Right lobe of liver (tissue), 4 donors: ENCODE results near the gene MYO1D.

ENCODE experiments used
- POLR2A ChIP-seq: fragments of 450-650 bp; IDR thresholded peaks from one replicate; pipeline ENCODE4 v1.6.1; 2017; ENCODE audit warnings: antibody characterized with exemption, mild to moderate bottlenecking
- TF ChIP-seq, protein P1 (sequence below), 4 donors: fragments of 200-600 bp in 3 of 4; fragments of 450-650 bp in 1 of 4; IDR thresholded peaks; one replicate each; pipeline versions ENCODE4 v1.5.1 to v1.8.0; 2016 to 2022; ENCODE audit warnings: antibody characterized with exemption in 4 of 4, mild to moderate bottlenecking in 2 of 4
- donor health status: DM: no; HTN: no; CAD: no.
- donor health status: DM: no; HTN: no; CAD: no.
- donor health status: DM: no; HTN: yes; CAD: no.

DNA sequence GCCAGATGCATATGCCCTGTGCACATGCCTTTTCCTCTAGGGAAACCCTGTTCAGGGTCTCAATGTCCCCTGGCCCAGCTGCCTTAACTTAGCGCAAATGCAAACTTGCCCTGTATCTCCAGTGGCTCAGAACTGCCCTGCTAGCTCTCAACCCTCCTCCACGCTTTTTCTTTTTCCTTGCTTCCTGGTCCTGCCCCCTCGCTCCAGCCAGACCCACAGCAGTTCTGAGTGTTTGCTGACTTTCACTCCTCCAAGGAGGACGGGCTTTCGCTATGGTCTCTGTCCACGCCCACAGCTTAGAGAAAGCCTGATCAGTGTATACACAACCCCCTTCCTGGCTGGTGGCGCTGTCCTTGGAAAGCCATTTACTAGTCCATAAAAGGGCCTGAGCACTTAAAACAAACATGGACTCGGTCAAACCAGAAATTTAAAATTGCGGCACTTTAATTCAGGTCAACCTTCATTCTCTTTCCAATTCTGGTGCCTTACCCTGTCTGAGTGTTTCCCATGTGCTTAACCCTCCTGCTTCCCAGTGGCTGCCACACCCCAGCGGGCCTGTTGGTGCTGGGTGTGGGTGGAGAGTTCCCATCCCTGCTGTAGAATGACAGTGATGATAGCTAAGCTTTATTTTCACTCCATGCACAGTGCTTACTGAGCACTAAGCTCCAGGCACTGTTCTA, 35.4 kb upstream of the MYO1D start:
- no peak for TF ChIP-seq POLR2A
- TF ChIP-seq, protein P1, sequence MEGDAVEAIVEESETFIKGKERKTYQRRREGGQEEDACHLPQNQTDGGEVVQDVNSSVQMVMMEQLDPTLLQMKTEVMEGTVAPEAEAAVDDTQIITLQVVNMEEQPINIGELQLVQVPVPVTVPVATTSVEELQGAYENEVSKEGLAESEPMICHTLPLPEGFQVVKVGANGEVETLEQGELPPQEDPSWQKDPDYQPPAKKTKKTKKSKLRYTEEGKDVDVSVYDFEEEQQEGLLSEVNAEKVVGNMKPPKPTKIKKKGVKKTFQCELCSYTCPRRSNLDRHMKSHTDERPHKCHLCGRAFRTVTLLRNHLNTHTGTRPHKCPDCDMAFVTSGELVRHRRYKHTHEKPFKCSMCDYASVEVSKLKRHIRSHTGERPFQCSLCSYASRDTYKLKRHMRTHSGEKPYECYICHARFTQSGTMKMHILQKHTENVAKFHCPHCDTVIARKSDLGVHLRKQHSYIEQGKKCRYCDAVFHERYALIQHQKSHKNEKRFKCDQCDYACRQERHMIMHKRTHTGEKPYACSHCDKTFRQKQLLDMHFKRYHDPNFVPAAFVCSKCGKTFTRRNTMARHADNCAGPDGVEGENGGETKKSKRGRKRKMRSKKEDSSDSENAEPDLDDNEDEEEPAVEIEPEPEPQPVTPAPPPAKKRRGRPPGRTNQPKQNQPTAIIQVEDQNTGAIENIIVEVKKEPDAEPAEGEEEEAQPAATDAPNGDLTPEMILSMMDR (IDR thresholded peaks at IDR 0.05), result peak in 1 of 4 donors; percentile 14
